Breast epithelium (tissue), 3 donors: ENCODE results near the gene SPTBN1.

Experiments used
- CTCF ChIP-seq, 3 donors: fragments of 450-650 bp; IDR thresholded peaks; one replicate each; pipeline ENCODE4 v1.5.1; 2016 to 2017; ENCODE audit warnings: antibody characterized with exemption in 3 of 3, mild to moderate bottlenecking in 3 of 3, moderate library complexity in 3 of 3
- POLR2AphosphoS5 ChIP-seq, 3 donors: sonication (generic); formaldehyde crosslinking; IDR thresholded peaks; one replicate each; pipeline ENCODE4 v1.6.1; 2017; ENCODE audit warnings: antibody characterized with exemption in 3 of 3

- TF ChIP-seq CTCF (IDR thresholded peaks at IDR 0.05) = no peak
- TF ChIP-seq POLR2AphosphoS5 (IDR thresholded peaks at IDR 0.05) = no peak
These were observed 146.7 kb downstream of the SPTBN1 start for GRCh38 chr2:54602736-54603322.
